Measurements from ENCODE around the gene LAG3. TPM values are rescaled to one million over a fixed set of nuclear protein-coding genes. Genes with fewer than 3 reads are reported as not detected.

Gene LAG3
- total RNA-seq, 1 experiment from 2014 or later: 0.58 TPM

DNA sequence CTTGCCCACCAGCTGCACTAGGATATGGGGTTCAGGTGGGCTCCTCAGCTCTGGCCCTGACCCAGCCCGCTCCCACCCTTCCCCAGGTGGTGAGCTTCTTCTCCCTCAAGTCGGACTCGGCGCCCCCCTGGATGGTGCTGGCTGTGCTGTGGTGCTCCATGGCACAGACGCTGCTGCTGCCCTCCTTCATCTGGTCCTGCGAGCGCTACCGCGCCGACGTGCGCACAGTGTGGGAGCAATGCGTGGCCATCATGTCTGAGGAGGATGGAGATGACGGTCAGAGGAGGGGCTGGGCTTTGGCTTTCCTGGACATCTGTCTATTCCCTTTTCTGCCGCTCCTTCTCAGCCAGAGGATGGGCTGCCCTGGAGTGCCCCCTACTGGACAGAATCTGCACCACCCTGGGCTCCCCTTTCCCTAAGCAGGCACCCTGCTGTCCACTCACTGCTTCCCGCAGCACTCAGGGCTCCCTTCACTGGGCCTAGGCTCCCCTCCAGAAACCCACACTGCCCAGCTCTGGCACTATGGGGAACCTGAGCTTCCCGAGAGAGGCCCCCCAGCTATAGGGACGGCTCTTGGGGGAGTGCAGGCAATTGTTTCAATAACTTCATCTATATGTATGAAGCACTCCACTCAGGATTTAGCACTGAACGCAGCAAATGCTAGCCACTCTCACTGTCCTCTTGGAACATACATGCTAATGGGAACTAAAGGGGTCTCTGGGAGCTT is 53.2 kb downstream of the LAG3 start:
- Mint-ChIP-seq H3K27ac (ENCODE audit: low read depth, unreplicated experiment) (no peak overlapping the region), H3K4me3 (ENCODE audit: unreplicated experiment) (no peak overlapping the region), H3K9me3 (ENCODE audit: unreplicated experiment) (no peaks in the 10 kb centered on the region), H3K27me3 (ENCODE audit: insufficient read depth, unreplicated experiment) (peaks cover 99% of the 10 kb centered on the region), H3K36me3 (ENCODE audit: insufficient read depth, unreplicated experiment) (no peaks in the 10 kb centered on the region), H3K4me1 (ENCODE audit: insufficient read depth, unreplicated experiment) (peaks cover 29% of the 10 kb centered on the region)
- TF ChIP-seq, protein P1, sequence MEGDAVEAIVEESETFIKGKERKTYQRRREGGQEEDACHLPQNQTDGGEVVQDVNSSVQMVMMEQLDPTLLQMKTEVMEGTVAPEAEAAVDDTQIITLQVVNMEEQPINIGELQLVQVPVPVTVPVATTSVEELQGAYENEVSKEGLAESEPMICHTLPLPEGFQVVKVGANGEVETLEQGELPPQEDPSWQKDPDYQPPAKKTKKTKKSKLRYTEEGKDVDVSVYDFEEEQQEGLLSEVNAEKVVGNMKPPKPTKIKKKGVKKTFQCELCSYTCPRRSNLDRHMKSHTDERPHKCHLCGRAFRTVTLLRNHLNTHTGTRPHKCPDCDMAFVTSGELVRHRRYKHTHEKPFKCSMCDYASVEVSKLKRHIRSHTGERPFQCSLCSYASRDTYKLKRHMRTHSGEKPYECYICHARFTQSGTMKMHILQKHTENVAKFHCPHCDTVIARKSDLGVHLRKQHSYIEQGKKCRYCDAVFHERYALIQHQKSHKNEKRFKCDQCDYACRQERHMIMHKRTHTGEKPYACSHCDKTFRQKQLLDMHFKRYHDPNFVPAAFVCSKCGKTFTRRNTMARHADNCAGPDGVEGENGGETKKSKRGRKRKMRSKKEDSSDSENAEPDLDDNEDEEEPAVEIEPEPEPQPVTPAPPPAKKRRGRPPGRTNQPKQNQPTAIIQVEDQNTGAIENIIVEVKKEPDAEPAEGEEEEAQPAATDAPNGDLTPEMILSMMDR (IDR thresholded peaks at IDR 0.05; ENCODE audit: unreplicated experiment): peak; percentile 90
- BruUV-seq (replicated peaks): no TSS peak
- ChIA-PET CTCF (interaction anchor here (0.5 to 5.1 kb wide), 46 partner anchors 8 to 450 kb away, joined by 3 to 42 read pairs (median 4); partner anchors contain the start of genes COPS7A, GNB3, LAG3 and MLF2), POLR2A (interaction anchor here (0.6 to 1.0 kb wide), 2 partner anchors 28 to 90 kb away, joined by 3 read pairs; no protein-coding TSS in a partner anchor)
- intact Hi-C loops (cut with micrococcal nuclease): loop anchor here (1.0 kb wide), 3 partner anchors 72 to 211 kb away; partner anchors contain the start of gene MLF2
- peak; percentile 84 for DNase-seq (ENCODE audit: unreplicated experiment)

DNA sequence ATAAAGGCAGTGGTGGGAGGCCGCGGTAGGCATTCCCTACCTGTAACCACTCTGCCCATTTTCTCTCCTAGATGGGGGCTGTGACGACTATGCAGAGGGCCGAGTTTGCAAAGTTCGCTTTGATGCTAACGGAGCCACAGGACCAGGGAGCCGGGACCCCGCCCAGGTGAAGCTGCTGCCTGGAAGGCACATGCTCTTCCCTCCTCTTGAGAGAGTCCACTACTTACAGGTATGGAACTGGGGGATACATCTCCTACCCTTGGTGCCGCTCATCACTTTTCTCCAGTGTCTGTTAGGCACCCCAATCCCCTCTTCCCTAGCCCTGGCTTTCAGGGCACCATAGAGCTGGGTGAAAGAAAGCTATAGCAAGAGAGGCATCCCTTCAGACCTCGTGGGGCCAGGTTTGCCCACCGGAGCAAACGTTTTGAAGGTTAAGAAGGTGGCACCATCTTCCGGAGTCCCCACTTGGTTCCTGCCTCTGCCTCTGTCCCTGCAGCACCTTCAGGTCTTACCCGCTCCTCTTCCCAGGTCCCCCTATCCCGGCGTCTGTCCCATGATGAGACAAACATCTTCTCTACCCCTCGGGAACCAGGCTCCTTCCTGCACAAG is 53.9 kb downstream of the LAG3 start:
- Mint-ChIP-seq H3K4me3 (ENCODE audit: unreplicated experiment) (no peak overlapping the region), H3K36me3 (ENCODE audit: insufficient read depth, unreplicated experiment) (no peaks in the 10 kb centered on the region), H3K4me1 (ENCODE audit: insufficient read depth, unreplicated experiment) (peaks cover 29% of the 10 kb centered on the region), H3K9me3 (ENCODE audit: unreplicated experiment) (no peaks in the 10 kb centered on the region), H3K27ac (ENCODE audit: low read depth, unreplicated experiment) (no peak overlapping the region), H3K27me3 (ENCODE audit: insufficient read depth, unreplicated experiment) (peaks cover 99% of the 10 kb centered on the region)
- ChIA-PET POLR2A (no interaction called here), CTCF (interaction anchor here (0.5 to 5.1 kb wide), 30 partner anchors 9 to 451 kb away, joined by 3 to 42 read pairs (median 4); partner anchors contain the start of genes COPS7A, GNB3, MLF2 and SCNN1A)
- no TSS peak for BruUV-seq (replicated peaks)
- TF ChIP-seq, protein P1 (IDR thresholded peaks at IDR 0.05; ENCODE audit: unreplicated experiment): no peak
- intact Hi-C loops (cut with micrococcal nuclease): no loop called here
- DNase-seq (ENCODE audit: unreplicated experiment): no peak

DNA sequence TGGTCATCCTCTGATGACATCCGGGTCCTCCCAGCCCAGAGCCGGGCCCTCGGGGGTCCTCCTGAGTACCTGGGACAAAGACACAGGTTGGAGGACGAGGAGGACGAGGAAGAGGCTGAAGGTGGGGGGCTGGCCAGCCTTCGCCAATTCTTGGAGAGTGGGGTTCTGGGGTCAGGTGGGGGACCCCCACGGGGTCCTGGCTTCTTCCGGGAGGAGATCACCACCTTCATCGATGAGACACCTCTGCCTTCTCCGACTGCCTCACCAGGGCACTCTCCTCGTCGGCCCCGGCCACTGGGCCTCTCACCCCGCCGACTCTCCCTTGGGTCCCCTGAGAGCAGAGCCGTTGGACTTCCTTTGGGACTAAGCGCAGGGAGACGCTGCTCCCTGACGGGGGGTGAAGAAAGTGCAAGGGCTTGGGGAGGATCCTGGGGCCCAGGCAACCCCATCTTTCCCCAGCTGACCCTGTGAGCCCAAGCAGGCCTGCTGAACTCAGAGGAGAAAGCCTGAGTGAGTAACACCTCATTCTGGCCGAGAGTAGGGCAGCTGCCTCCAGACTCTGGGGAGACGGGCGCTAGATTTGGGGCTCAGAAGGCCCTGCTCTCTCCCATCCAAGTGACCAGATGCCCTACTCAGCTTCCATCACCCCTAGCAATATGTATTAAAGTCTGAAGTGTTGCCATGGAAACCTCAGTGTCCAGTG is 54.6 kb downstream of the LAG3 start:
- Mint-ChIP-seq H3K4me1 (ENCODE audit: insufficient read depth, unreplicated experiment) (peaks cover 29% of the 10 kb centered on the region), H3K27me3 (ENCODE audit: insufficient read depth, unreplicated experiment) (peaks cover 99% of the 10 kb centered on the region), H3K4me3 (ENCODE audit: unreplicated experiment) (peak overlapping the region; percentile 55), H3K9me3 (ENCODE audit: unreplicated experiment) (no peaks in the 10 kb centered on the region), H3K27ac (ENCODE audit: low read depth, unreplicated experiment) (no peak overlapping the region), H3K36me3 (ENCODE audit: insufficient read depth, unreplicated experiment) (no peaks in the 10 kb centered on the region)
- BruUV-seq (replicated peaks): no TSS peak
- intact Hi-C loops (cut with micrococcal nuclease): no loop called here
- no peak for DNase-seq (ENCODE audit: unreplicated experiment)
- TF ChIP-seq, protein P1 (IDR thresholded peaks at IDR 0.05; ENCODE audit: unreplicated experiment): no peak
- CTCF ChIA-PET: interaction anchor here (0.5 to 5.1 kb wide), 16 partner anchors 9 to 212 kb away, joined by 3 to 42 read pairs (median 4); partner anchors contain the start of genes COPS7A, MLF2 and SPSB2
- POLR2A ChIA-PET: no interaction called here
